Raji (cell line): Measurements from ENCODE around the gene CXCR6.

ENCODE experiments used
- POLR2A ChIP-seq: IDR thresholded peaks from 2 replicates; pipeline ENCODE4 v1.6.1; 2011; ENCODE audit warnings: low read depth, low read length, control low read depth; ENCODE audit not compliant: insufficient read depth

CXCR6 gene

GRCh38 chr3:45938043-45938435 is 5.2 kb upstream of the CXCR6 start:
- no peak for TF ChIP-seq POLR2A

GRCh38 chr3:45938864-45939263 is 4.4 kb upstream of the CXCR6 start:
- no peak for TF ChIP-seq POLR2A

- no peak for TF ChIP-seq POLR2A
Observed at GRCh38 chr3:45939341-45939771, 3.9 kb upstream of the CXCR6 start.

DNA sequence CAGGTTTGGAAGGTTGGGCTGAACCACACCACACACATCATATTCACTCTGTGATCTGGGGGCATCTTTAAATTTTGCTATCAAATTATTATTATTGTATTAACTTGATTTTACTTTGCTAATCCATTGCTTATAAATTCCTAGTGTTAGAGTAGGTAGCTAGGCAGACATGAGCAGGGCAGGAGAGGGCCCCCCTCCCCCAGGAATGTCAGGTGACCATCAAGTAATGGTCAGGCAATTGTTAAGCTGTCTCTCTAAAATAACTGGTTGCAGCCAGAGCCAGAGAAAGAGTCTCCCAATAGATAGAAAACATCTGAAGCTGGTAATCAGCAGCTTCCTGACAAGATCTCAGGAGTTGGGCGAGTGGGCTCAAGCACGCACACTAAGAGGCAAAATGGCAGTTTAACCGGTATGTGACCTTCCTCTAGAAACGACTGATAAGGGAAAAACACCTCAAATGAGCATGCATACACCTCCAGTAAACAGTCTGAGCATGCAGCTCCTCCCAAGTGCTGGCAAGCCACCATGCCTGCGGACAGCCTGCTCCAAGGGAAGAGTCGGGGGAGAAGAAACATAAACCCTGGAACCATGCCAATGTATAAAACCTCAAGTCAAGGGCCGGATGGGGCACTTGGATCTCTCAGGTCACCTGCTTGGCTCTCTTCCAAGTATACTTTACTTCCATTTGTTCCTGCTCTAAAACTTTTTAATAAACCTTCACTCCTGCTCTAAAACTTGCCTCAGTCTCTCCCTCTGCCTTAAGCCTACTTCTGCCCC is 3.1 kb upstream of the CXCR6 start:
- TF ChIP-seq POLR2A = no peak

DNA sequence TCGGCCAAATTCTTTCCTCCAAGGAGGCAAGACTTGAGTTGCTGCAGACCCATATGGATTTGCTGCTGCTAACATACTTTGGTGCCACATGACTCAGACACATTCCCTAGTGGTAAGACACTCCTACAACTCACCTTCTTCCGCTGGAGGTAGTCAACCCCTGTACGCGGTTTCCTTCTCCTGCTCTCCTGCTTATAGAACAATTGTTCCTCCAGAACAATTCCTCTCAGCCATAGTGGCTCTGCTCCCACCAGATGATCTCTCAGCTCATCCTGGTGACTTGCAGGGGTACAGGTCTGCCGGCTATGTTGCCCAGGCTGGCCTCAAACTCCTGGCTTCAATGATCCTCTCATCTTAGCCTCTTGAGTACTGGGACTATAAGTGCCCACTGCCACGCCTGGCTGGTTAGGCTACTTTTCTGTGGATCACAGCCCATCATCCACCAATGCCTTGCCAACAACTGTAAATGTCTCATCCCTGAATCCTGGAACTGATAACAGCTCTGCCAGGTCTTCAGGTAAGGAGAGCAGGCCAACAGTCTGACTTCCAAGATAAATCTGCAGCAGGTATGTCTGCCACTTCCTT is 2.4 kb upstream of the CXCR6 start:
- no peak for TF ChIP-seq POLR2A

DNA sequence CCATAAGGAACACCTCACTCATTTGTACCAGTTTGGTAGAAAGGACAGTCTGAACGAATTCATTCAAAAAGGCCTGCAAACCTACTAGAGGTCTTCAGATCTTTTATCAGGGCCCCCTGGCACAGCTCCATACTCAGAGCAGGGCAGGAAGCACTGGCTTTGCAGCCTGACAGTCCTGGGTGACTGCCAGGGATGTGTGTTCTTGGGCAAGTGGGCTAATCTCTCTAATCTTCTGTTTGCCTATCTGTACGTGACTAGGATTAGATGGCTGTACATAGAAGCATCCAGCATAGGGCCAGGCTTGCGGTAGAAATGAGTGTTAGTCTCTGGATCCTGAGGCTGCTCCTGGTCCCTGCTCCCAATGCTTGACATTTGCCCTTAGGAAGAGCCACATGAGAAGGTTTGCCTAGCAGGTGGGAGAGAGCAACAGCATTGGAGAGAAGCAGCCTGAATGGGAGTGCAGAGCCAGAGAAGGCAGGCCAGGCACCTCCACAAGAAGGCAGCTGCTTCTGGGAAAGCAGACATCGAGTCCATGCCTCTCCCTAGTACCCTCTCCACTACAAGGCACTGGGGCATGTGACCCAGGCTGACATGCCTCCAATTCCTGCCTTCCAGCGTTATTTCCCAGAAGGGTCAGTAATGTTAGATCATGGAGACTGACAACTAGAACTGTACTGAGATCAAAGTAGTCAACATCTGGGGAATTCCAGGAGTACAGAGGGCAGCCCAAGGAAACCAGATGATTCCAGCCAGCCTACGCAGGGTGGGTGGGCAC is 1.0 kb upstream of the CXCR6 start:
- no peak for TF ChIP-seq POLR2A

DNA sequence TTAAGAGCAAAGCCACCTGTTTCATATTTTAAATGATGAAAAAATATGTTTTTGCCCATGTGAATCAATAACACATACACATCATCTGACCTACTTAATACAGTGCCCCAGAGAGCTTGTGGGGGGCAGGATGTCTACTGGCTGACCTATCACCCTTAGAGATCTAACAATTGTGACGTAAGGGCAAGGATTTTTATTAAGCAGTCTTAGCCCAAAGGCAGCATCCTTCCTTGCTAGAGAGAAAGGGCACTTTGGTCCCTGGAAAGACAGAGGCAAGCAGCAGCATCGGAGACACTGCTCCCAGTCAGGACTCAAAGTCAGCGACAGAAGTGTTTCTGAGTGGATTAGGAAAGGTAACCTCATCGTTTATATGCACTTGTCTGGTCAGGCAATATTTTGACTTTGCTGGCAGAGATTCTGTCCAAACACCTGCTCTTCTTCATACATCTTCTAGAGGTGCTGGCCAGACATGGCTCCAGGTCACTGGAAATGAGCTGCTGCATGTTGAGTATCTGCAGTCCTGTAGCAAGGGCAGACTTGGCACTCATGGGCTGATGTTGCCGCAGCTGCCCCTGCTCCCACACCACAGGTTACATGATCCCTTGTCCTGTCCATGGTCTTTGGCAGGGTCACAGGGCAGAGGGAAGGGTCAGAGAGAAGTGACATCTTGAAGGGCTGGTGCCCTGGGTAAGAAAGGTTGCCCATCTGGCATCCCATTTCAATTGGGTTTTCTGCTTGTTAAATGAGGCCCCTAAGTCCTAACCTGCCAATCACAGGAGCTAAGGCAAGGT is 1.8 kb downstream of the CXCR6 start:
- no peak for TF ChIP-seq POLR2A

- no peak for TF ChIP-seq POLR2A
Observed at GRCh38 chr3:45946307-45946706, 3.0 kb downstream of the CXCR6 start.

- TF ChIP-seq POLR2A = no peak
Observed at GRCh38 chr3:45946875-45947274, 3.6 kb downstream of the CXCR6 start.

- no peak for TF ChIP-seq POLR2A
Observed at GRCh38 chr3:45947361-45947760, 4.1 kb downstream of the CXCR6 start.

- TF ChIP-seq POLR2A = no peak
Observed at GRCh38 chr3:45948311-45948781, 5.1 kb downstream of the CXCR6 start.

- no peak for TF ChIP-seq POLR2A
Observed at GRCh38 chr3:45948881-45949280, 5.6 kb downstream of the CXCR6 start.

DNA sequence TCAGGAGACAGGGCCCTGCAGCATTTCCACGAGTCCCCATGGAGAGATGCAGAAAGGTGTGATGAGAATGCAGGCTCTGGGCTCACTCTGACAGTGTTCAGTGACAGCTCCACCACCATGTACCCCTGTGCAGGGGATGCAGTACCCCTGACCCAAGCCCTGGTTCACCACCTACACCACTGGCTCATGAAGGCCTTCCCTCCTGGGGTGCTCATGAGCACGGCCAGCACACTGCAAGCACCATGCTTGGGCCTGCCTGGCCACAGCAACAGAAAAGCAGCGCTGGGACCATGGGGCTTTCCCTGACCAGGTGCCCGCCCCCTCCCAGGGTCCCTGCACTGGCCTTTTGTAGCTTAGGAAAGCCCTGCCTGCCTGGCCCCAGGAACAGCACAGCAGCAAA is 6.2 kb downstream of the CXCR6 start:
- no peak for TF ChIP-seq POLR2A

DNA sequence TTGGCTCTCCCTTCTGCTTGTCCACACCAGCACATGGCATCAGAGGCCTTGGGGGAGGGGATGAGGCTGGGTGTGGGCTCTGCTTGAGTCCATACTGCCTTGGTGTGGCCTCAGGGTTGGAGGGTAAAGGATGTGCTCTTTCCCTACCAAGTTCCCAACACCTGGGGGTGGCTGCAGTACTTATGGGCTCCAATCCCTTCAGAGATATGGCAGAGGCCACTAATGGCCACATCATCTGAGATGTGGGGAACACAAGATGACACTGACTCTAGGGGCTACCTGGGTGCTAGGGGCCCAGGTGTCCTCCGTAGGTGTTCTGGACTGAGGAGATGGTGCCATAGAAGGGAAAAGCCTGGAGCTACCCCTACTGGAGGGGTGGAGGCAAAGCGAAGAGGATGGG is 6.9 kb downstream of the CXCR6 start:
- TF ChIP-seq POLR2A = no peak

- no peak for TF ChIP-seq POLR2A
Observed at GRCh38 chr3:45950686-45951600, 7.7 kb downstream of the CXCR6 start.

GRCh38 chr3:45951946-45952345 is 8.7 kb downstream of the CXCR6 start:
- TF ChIP-seq POLR2A = no peak
